Stimulated activated CD8-positive, alpha-beta memory T cell treated with anti-CD3 and anti-CD28 coated beads, Interleukin-7, amount 100 ng/mL, for 4 hours (primary cell): ENCODE measurements around the gene ZNF91.
"Not testable (repeated sequence)": the region's sequence is repeated elsewhere in the genome, so short reads cannot be mapped to it uniquely, and the experiment has no call there.

Experiments used
- DNase-seq, 2 donors: peaks; one replicate each; pipeline ENCODE4 v3.0.0-alpha.2; 2020; ENCODE audit warnings: low read depth in 2 of 2

Gene ZNF91

DNA sequence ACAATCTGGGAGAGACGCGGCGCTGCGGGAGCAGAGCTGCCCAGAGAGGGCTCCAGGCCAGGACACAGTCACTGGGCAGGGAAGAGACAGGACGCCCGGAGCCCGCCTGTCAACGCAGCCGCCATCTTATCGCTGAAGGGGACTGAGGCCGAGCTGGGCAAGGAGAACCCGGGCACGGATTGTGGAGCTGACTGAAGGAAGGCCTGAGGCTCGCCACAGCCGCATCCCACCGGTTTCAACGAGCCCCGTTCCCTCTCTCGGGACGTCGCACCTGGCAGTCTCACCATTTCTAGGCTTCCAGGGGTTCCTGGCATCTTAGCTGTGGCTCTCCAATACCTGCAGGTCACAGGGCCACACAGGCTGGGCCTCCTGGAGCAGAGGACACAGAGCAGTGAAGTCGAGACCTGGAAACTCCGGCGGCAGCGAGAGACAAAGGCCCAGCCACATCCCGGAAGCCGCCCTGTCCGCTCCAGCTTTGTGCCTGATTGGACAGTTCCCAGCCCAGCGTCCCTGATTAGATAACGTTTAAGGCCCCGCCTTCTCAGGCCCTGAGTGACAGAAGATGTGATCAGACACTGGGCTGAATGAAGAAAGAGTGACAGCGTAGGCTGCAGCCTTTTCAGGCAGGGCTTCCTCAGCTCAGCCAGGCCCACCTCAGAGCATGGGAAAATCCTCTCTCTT lies at the start of gene ZNF91:
Gene ZNF91 (minus strand): TSS at position 431 of the 681 bp plus-strand sequence. CDS start 117 bp downstream, at position 314.
- peak; percentile 86 to 89 for DNase-seq

DNA sequence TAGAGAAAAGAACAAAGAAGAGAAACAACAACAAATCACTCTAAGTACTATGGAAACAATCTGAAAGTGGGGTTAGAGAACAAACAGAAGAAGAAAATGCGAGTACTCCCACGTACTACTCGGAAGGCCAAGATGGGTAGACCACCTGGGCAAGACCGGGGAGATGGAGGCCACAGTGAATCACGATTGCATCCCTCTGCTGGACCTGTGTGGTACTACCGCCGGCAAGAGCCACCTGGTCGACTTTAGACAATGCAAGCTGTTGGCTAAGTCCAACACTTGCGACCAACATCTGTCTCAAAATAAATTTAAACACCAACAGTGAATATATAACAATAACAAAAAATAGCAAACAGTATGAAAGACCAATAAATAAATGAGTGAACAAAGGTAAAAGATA lies 45.5 kb upstream of the ZNF91 start:
- no peak for DNase-seq

DNA sequence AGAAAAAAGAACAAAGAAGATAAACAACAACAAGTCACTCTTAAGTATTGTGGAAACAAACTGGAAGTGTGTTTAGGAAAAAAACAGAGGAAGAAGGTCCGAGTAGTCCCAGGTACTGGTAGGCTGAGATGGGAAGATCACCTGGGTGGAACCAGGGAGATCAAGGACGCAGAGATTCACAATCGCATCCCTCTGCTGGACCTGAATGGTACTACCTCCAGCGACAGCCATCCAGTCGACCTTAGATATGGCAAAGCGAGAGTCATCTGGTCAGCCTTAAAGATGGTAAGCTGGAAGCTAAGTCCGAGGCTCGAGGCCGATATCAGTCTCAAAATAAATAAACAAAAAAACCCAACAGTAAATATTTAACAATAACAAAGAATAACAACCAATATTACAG lies 44.9 kb upstream of the ZNF91 start:
- DNase-seq, result no peak

DNA sequence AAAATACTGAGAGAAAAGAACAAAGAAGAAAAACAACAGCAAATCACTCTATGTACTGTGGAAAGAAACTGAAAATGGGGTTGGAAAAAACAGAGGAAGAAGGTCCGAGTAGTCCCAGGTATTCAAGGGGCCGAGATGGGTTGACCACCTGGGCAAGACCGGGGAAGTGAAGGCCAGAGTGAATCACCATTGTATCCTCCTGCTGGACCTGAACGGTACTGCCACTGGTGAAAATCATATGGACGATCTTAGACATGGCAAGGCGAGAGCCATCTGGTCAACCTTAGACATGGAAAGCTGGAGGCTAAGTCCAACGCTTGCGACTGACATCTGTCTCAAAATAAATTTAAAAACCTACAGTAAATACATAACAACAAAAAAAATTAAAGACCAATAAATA lies 44.4 kb upstream of the ZNF91 start:
- no peak for DNase-seq

DNA sequence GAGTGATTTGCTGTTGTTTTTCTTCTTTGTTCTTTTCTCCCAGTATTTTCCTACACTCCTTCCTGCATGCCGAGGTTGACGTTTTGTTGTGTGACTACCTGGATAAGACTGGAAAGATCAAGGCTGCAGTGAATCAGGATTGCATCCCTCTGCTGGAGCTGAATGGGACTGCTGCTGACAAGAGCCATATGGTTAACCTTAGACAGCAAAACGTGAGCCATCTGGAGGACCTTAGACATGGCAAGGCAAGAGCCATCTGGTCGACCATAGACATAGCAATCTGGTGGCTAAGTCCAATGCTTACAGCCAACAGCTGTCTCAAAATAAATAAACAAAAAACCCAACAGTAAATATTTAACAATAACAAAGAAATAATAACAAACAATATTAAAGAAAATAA lies 42.6 kb upstream of the ZNF91 start:
- no peak for DNase-seq

DNA sequence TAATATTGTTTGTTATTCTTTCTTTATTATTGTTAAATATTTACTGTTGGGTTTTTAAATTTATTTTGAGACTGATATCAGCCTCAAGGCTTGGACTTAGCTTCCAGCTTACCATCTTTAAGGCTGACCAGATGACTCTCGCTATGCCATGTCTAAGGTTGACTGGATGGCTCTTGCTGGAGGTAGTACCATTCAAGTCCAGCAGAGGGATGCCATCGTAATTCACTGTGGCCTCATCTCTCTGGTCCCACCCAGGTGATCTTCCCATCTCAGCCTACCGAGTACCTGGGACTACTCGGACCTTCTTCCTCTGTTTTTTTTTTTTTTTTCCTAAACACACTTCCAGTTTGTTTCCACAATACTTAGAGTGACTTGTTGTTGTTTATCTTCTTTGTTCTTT lies 41.7 kb upstream of the ZNF91 start:
- DNase-seq, result no peak

DNA sequence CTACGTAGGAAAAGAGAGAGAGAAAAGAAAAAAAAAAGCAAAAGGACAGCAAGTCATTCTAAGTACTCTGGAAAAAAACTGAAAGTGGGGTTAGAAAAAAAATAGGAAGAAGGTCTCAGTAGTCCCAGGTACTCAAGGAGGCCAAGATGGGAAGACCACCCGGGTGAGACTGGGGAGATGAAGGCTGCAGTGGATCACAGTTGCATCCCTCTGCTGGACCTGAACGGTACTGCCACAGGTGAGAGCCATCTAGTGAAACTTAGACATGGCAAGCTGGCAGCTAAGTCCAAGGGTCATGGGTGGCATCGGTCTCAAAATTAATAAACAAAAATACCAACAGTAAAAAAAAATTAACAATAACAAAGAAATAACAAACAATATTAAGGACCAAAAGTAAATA lies 41.0 kb upstream of the ZNF91 start:
- DNase-seq, result no peak

DNA sequence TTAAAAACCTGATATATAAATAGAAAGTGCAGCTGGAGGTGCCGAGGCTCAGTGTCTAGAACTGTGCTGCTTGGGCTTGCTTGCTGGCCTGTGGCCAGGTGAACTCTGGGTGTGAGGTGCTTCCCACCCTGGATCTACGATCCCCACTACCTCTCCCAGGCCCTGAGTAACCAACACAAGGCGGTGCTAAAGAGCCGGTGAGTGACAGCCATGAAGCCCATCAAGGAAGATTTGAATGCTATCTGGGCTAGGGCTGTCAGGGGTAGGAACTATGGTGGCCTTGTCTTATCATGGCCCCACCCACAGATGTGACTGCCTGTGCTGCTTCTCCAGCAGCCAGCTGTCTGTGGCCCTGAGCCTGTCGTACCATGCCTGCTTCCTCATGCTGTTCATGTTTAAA lies 25.6 kb upstream of the ZNF91 start:
- DNase-seq, result no peak

DNA sequence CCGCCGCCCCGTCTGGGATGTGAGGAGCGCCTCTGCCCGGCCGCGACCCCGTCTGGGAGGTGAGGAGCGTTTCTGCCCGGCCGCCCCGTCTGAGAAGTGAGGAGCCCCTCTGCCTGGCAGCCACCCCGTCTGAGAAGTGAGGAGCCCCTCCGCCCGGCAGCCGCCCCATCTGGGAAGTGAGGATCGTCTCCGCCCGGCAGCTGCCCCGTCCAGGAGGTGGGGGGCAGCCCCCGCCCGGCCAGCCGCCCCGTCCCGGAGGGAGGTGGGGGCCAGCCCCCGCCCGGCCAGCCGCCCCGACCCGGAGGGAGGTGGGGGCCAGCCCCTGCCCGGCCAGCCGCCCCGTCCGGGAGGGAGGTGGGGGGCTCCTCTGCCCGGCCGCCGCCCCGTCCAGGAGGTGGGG lies 24.0 kb upstream of the ZNF91 start:
- not testable (repeated sequence) for DNase-seq

DNA sequence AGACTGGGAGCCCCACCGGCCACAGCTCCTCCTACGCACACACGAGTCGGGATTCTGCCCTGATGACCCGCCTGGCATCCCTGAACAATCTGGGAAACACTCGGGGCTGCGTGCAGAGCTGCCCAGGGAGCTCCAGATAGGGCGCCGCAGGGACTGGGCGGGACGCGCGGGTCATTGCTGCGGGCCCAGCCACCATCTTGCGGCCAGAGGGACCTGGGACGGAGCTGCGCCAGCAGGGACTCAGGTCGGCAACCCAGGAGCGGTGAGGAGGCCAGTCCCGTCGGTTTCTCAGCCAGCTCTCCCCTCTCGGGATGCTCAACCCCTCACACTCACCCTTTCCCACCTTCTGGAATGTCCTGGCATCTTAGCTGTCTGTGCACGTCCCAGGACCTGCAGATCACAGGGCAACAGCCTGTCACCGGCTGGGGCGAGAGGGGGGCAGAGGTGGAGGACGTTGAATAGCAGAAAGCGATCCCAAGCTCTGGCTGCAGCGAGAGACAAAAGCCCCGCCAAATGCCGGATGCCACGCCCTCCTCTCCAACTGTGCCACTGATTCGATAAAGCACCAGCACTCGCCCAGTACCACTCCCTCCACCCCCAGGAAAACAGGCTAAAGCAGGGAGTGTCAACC lies 20.4 kb upstream of the ZNF91 start:
- no peak for DNase-seq

DNA sequence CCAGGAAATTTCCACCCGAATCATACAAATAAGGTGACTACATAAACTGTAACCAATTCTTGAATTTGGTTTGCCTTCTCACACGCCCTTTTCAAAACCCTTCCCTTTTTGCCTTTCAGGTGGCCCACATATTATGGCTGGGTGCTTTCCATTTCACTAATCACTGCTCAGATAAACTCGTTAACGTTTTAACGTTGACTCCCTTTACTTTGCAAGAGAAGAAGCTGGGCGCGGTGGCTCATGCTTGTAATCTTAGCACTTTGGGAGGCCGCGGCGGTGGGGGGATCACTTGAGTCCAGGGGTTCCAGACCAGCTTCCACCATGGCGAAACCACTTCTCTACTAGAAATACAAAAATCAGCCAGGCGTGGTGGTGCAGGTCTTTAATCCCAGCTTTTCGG lies 19.8 kb upstream of the ZNF91 start:
- no peak for DNase-seq

DNA sequence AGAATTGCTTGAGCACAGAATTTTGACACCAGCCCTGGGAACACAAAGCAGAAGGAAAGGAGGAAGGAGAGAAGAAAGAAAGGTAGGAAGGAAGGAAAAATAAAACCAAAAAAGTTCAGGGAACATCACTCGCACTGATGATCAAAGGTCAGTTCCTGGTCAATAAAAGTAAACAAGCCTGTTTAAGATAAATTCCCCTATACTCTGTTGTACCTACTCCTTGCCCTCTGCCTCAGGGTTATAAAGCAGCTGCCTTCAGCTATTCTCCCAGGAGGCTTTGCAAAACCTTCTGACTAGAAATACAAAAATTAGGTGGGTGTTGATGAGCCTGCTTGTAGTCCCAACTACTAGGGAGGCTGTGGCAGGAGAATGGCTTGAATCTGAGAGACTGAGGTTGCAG lies 14.9 kb upstream of the ZNF91 start:
- DNase-seq, result no peak

DNA sequence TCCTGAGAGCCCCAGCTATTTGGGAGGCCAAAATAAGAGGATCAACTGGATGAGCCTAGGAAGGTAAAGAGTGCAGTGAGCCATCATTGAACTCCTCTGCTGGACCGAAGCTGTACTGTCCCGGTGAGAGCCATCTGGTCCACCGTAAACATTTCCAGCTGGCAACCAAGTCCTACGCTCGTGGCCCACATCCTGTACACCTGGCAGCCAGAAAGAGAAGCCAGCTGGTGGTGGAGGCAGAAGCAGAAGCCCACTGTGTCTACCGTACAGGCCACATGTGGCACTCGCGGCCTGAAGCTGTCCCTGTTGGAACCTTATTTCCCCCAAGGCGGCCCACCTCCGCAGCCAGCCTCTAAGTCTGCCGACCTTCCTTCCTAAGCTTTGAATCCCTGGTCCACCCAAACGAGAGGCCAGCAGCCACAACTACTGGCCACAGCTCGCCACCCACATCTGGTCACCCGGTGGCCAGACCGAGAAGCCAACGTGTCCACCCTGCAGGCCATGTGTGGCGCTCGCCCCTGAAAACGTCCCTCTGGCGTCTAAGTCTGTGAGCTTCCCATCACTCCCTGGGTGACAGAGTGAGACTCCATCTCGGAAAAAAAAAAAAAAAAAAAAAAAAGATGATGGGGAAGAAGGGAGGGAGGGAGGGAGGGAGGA lies 14.2 kb upstream of the ZNF91 start:
- no peak for DNase-seq

DNA sequence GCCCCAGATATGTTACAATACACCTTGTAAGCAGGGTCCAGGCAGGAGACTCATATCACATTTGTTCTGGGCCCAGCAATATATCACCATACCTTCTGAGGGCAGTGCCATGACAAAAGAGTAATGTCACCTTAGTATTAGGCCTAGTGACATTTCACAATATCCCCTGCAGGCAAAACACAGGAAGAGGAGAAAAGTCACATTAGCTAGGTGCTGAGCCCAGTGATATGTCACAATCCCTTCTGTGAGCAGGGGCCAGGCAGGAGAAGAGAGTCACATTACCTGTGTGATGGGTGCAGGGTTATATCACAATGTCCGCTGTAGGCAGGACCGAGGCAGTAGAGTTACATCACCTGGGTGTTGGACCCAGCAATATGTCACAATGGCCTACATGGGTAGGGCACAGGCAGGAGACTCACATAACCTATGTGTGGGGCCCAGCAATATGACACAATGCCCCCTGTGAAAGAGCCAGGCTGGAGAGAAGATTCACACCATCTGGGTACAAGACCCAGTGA lies 12.4 kb upstream of the ZNF91 start:
- no peak for DNase-seq

DNA sequence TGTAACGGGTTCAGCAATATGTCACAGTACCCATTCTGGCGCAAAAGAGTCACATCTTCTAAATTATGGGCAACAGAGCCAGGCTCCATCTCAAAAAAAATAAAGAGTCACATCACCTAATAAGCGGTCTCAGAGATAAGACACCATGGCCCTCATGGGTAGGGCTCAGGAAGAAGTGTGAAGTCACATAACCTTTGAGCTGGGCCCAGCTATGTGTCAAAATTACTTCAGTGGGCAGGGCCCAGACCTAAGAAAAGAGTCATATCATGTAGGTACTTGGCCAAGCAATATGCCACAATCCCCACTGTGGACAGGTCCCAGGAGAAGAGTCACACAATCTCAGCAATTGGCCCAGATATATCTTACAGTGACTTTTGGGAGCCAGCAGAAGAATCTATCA lies 11.4 kb upstream of the ZNF91 start:
- DNase-seq, result no peak

DNA sequence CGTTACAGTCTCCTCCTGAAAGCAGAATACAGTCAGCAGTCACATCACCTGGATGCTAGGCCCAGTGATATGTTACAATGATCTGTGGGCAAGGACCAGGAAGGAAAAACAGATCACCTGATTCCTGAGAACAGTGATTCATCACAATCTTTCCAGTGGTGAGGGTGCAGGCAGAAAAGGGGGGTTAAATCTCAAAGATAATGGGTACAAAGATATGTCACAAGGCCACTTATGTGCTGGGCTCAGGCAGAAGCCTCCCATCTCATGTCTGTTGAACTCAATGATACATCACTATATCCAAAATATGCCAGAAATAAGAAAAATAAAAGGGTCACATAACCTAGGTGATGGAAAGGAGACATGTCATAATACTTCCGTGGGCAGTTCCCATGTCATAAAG lies 10.8 kb upstream of the ZNF91 start:
- DNase-seq, result no peak

DNA sequence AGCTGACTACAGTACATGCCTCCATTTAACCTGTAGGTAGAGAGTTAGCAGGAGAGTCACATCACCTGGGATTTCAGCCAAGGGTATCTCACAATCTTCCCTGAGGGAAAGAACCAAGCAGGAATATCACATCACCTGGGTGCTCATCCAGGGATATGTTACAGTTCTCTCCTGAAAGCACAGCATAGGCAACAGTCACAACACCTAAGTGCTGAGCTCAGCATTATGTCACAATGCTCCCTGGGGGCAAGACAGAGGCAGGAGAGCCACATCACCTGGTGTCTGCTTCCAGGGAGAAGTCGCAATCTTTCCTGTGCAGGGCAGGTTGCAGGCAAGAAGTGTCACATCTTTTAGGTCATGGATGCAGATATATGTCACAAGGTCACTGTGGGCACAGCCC lies 9.4 kb upstream of the ZNF91 start:
- DNase-seq, result no peak

DNA sequence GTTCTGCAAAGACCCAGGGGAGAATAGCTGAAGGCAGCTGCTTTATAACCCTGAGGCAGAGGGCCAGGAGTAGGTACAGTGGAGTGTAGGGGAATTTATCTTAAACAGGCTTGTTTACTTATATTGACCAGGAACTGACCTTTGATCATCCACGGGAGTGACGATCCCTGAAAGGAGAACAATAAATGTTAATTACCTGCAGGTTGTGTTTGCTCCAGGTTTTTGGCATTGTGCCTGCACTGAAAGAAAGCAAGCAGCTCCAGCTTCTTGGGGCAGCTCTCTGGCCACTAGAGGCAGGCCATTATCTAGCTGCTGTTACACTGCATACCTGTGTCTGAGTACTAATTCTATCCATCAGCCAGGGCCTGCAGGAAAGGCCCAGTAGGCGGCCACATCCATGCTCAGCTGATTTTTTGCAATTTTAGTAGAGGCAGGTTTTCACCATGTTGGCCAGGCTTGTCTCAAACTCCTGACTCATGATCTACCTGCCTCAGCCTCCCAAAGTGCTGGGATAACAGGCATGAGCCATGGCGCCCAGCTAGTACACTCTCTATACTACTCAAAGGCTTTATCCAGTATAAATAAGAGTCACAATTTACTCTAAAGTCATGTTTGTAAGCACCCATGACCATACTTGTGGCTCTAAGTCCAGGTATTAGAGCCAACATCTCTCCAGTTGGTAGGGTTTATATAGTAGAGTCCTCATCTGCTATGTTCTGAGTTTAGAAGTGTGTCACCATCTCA lies 8.5 kb upstream of the ZNF91 start:
- no peak for DNase-seq

DNA sequence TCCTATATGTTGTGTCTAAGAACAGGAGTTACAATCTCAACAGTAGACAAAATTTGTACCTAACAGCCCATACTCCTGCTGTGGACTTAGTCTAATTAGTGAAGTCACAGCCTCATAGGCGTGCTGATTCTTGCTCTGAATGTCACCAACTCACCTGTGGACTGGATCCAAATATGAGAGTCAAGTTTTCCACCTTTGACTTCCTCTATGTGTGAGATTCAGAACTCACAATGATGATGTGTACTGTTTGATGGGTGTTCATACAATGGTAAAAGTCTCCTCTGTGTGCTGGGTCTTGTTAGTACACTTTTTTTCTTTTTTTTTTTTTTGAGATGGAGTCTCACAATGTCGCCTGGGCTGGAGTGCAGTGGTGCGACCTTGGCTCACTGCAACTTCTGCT lies 7.8 kb upstream of the ZNF91 start:
- DNase-seq, result no peak

DNA sequence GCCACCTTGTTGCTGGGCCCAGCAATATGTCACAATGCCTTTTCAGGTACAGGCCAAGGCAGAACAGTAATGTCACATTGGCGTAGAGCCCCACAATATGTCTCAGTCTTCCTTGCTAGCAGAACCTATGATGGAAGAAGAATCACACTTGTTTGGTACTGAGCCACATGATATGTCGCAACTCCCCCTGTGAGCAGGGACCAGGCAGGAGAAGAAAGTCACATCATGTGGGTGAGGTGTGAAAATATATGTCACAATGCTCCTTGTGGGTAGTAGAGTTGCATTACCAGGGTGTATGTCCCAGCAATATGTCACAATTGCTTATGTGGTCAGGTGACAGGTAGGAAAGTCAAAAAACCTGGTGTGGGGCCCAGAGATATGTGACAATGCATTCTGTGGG lies 7.1 kb upstream of the ZNF91 start:
- DNase-seq, result no peak

DNA sequence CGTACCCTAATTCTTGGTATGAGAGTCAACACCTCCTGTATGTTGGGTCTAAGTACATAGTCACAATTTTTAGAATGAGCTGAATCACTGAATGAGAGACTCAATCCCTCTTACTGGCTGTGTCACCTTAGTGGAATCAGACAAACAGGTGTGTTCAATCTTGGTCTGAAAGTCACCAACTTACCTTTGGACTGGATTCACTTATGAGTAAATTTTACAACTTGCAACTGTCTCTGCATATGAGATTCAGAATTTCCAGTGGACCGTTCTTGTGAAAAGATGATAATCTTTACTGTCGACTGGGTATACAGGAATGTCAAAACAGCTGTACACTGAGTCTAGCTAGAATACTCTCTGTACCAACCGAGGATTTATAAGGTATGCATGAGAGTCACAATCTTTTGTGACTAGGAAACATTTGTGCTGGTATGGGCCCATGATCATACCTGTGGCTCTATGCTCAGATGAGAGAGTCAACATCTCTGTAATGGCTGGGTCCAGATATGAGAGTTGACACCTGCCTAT lies 5.9 kb upstream of the ZNF91 start:
- no peak for DNase-seq

DNA sequence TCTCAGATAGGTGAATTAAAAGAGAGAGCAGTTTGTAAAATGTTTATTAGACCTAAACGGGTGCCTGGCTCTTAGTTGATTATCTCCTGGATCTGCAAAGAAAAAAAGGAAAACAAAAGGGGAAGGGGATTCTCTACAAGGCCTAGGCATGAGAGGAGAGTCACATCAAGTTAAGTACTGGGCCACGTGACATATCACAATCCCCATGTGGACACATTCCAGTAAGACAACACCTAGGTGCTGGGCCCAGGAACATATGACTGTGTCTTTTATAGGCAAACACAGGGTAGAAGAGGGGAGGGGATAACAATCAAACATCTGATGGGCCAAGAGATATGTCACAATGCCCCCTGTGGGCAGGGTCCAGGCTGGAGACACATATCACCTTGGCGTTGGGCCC lies 4.2 kb upstream of the ZNF91 start:
- no peak for DNase-seq
